GM19468 (cell line): ENCODE measurements around the gene ADAMTS17.
"Not testable (repeated sequence)": the region's sequence is repeated elsewhere in the genome, so short reads cannot be mapped to it uniquely, and the experiment has no call there.

Source experiments
- ATAC-seq: cut with Tn5 transposase; IDR thresholded peaks from one replicate; pipeline ENCODE4 v1.9.1; 2021; ENCODE audit warnings: mild to moderate bottlenecking, moderate library complexity, moderate number of reproducible peaks; ENCODE audit not compliant: unreplicated experiment; ENCODE audit errors: extremely low read depth

Gene ADAMTS17

DNA sequence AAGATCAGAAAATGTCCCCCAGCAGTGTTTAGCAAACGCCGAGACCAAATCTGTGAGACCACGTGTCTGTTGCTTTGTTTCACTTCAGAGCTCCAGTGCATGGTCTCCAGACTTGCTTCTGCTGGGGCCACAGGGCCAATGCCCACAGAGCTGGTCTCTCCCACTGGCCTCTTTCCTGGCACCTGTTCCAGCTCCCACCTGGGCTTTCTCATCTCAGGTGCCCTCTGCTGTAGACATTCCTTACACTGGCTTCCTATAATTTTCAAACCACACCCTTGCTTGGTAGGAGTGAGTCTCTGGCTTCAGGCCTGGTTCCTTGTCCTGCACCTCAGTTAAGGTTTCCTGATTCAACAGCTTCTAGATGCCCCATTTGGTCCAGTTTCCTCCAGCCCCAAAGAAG is 243.1 kb downstream of the ADAMTS17 start:
- ATAC-seq: no peak

DNA sequence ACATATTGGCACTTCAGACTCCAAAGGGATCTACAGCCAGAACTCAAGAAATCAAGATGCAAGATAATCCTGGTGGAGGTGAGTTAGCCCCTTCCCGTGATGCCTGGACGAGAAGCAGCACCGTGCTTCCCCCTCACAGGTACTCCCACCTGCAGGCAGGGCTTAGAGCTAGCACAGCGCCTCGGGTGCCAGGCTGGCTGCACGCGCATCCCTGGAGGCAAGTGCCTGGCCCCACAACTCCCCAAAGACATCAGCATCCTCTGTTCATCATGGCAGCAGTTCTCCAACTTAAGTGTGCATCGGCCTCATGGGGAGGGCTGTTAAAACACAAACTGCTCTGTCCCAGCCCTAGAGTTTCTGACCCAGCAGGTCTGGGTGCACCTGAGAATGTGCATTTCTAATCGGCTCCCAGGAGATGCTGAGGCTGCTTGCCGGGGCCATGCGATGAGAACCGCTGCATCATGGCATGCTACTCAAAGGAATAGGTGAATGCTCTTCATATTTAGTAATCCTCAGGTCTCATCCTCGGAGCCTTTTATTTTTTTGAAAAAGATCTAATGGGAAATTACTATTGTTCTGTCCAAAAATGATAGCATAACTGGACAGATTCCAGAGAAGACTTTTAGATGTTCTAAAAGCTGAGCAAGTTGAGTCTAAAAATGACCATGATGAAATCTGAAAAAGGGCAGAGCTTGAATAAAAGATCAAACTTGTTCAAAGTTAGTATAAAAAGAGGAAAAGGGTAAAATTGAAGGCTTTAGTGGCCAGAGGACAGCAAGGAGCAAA is 244.2 kb downstream of the ADAMTS17 start:
- ATAC-seq: no peak

DNA sequence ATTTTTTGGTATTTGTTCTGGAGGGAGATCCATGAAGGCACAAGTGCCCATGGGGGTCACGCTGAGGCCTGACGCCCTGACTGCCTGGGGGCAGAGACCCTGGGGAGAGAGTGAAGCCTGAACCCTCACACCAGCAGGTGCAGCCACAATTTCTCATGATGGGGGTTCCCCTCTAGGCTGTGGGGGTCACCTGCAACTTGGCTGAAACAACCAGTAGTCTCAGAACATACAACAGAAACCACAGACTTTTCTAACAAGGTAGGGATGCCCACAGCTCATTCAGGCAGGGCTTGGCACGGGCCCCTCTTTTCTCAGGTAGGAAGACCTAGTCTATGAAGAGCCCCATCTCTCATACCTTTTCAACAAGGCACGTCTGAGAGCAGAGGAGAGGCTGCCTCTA is 245.1 kb downstream of the ADAMTS17 start:
- ATAC-seq: no peak

DNA sequence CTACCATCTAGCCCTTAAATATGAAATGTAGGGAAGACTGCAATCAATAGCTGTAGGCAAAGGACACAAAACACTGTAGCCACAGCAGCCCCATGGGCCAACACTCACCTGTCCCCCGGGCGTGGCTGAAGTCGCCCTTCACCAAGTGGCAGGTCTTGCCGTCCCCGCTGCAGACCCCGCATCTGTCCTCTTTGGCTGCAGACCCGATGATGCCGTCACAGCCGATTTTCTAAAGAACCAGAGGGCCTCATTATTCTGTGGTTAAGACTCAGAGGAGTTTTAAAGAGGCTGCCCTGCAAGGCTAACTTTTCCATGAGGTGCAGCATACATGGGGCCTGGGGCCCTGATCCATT is 245.6 kb downstream of the ADAMTS17 start:
- ATAC-seq: no peak

DNA sequence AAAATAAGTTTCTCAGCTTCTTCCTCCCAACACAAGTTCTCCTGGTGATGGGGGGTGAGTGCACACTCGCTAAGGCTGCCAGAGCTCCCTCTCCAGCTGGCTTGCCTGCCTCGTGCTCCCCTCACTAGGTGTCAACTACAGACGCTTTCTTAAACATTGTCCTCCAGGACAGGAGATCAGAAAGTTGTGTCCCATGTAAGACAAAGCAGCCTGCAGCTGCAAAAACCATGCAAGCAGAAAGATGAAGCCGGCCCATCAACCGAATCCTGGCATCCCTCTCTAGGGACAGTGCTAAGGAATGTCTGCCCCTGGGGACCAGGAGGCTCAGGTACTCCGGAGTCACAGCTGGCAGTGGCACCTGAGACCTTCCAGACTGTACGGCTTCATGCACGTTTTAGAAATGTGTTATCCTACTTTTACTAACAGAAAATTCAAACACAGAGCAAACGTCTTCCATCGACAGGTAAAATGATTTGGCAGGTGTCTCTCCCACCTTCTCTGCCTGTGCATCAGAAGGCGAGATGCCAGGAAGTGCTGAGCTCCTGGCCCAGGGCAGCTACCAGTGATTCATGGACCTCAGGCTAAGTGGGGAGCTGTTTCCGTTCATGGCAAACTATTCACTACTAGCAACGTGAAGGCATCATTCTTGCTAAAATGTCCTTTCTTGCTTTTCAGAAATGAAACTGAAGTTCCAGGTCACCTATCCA is 246.1 kb downstream of the ADAMTS17 start:
- no peak for ATAC-seq

DNA sequence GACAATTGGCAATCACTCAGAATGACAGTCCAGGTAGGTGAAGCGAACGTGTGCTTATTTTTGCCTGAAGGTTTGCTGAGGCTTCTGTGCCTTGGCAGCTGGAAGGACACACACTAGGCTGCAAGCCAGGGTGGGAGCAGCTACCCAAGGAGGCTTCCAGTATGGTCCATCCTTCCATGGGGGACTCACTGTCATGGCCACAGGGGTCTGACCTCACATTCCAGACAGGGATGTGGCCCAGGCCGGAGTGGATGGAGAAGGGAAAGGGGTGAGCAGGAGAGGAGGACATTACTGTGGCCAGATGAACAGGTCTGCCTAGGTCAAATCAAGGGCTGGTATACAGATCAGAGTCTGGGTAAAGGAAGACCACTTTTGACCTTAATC is 247.7 kb downstream of the ADAMTS17 start:
- no peak for ATAC-seq

DNA sequence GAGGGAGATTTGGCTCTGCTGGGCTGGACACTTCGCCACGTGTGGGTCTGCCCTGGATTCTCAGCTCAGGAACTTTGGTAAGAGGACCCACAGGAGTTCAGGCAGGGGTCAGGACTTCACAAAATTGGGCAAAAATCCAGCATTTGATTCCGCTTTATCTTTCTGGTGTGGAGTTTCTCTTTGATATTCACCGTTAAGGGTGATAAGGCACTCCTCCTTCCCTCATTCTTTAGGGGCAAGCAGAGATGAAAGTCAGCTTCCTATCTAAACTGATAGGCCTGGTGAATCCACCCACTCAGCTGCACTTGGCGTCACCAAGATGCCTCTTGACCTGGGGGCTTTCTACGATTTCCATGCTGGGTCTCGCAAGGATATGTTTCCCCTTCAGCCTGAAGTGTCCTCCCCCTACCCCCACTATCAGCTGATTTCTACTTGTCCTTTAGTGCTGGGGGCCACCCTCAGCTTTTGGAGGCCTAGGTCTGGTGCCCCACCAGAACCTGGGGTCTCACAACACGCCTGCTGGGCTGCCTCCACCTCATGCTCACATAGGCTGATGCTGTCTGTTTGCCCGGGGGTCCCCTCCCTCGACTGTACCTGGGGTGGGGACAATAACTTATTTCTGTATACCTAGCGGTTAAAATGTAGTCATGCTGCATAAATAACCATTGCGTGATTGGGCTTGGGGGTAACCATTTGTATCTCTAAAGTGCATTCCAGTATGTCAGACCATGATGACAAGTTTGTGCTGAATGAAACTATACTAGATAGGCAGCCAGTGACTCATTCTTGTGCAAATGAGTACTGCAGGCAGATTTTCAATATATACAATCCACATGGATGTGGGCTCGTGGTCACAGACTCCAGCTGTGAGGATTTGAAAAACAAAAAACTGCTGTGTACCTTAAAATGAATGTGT is 248.3 kb downstream of the ADAMTS17 start:
- no peak for ATAC-seq

DNA sequence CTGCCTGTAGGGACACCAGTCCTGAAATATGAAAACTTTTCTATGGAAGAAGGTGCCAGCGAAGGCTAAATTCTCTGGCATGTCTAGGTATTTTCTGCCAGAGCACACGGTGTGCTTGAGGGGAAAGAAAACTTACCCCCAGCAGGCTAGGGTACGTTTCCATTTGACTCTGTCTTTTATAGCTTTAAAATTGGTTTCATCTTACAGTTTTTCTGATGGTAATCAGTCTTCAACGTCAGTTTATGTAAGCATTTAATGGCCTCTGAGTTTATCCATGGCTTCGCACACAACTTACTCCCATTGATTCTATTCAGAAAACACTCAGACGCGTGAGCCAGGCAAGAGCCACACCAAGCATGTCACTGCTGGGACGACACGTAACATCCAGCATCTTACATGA is 249.7 kb downstream of the ADAMTS17 start:
- ATAC-seq: no peak

DNA sequence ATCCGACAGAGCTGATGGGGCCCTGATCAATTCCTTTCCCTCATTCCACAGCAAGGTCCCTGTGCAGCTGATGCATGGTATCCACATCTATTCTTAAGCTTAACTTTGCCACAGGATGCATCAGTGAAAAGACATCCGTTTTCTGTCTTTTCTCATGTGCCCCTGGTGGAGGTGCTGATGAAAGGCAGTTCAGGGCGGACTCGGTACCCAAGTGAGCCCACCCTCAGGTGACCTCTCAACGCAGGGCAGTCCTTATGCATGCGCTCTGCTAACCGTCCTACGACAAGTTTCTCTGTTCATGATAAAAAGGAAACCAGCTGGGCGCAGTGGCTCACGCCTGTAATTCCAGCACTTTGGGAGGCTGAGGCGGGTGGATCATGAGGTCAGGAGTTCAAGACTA is 251.4 kb downstream of the ADAMTS17 start:
- ATAC-seq: no peak

DNA sequence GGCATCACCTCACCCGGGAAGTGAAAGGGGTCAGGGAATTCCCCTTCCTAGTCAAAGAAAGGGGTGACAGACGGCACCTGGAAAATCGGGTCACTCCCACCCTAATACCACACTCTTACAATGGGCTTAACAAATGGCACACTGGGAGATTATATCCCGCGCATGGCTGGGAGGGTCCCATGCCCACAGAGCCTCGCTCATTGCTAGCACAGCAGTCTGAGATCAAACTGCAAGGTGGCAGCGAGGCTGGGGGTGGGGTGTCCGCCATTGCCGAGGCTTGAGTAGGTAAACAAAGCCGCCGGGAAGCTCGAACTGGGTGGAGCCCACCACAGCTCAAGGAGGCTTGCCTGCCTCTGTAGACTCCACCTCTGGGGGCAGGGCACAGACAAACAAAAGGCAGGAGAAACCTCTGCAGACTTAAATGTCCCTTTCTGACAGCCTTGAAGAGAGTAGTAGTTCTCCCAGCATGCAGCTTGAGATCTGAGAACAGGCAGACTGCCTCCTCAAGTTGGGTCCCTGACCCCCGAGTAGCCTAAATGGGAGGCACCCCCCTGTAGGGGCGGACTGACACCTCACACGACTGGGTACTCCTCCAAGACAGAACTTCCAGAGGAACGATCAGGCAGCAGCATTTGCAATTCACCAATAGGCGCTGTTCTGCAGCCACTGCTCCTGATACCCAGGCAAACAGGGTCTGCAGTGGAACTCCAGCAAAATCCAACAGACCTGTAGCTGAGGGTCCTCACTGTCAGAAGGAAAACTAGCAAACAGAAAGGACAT is 257.5 kb downstream of the ADAMTS17 start:
- ATAC-seq: not testable (repeated sequence)

DNA sequence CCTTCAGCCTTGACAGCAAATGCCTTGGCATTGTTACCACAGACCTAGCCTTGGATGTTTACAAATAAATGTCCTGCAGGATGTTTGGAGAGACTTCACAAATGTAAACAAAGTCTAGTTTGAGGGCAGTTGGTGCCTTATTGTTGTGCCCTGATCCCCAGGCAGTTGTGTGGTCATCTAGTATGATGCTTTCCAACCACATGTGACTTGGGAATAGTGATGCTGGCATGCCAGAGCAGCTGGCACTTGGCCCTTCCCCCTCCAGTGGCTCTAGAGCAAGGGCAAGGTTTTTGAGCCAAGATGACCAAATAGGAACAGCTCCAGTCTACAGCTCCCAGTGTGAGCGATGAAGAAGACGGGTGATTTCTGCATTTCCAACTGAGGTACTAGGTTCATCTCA is 258.2 kb downstream of the ADAMTS17 start:
- no peak for ATAC-seq

DNA sequence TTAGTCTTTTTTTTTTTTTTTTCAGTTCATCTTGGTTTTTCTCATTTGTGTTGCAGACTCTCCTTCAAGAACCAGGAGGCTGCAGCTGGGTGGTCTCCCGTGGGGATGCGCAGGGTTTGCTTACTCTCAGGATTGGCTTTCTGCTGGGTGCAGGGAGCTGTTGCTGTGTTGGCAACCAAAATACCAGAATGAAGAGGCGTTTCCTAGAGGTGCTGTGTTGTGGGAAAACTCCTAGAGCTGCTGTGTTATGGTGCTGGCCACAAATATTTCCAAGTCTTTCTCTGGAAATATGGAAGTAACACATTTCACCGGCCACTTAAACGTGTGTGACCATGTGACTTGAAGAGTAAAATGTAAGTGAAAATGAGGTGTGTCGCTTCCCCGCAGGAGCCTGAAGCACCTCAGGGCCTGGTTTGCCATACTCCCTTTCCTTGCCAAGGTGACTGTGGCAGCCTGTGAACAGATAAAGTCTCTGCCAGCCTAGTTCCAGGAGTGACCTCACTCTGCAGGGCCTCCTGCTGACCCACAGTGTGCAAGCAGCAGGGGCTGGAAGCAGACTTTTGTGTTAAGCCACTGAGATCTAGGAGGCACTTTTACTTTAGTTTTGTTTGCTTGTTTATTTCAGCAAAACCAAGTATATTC is 258.9 kb downstream of the ADAMTS17 start:
- no peak for ATAC-seq

DNA sequence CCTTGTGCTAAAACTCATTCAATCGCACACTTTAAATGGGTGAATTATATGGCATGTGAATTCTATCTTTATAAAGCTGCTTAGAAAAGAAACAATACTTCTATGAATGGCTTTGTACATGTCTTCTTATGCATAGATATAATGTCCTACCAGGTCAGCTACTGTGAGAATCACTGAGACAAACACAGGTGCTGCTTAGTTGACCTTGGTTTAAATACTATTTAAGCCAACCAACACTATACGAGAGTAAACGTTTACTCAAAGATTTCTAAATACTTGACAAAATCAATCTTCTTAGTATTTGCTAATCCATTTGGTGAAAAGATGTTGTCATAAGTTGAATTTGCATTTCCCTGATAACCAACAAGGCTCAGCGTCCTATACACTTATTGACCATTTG is 260.3 kb downstream of the ADAMTS17 start:
- ATAC-seq: no peak

DNA sequence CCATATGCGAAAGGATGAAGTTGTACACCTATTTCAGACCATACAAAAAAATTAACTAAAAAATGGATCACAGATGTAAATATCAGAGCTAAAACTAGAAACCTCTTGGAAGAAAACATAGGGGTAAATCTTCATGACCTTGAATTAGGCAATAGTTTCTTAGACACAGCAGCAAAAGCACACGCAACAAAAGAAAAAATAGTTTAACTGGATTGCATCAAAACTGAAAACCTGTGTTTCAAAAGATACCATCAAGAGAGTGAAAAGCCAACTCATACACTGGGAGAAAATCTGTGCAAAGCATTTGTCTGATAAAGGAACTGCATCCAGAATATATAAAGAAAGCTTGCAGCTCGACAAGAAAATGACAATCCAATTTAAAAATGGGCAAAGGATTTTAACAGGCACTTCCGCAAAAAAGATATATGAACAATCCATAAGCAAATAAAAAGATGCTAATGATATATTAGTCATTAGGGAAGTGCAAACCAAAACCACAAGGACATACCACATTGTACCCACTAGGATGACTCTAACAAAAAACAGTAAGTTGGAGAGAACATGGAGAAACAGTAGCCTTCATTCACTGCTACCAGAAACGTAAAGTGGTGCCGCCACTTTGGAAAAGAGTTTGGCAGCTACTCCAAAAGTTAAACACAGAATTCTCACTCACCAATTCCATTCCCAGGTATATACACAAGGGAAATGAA is 263.1 kb downstream of the ADAMTS17 start:
- ATAC-seq: no peak

DNA sequence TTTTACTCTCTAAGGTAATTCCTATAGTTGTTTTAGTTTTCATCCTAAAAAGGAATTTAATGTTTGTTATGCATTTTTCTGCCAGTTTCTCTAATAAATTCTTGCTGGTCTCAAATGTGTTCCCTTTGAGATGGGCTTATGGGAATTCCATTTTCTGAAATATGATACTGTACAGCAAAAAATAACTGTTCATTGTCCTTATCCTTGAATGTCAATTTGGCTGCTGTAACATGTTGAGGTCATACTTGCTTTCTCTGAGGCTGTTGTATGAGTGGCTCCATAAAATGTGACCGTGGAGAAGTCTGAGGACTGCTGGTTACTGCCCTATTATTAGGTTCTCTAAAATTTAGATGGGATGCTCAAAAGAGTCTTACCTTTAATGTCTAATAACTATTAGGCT is 266.5 kb downstream of the ADAMTS17 start:
- ATAC-seq: no peak

DNA sequence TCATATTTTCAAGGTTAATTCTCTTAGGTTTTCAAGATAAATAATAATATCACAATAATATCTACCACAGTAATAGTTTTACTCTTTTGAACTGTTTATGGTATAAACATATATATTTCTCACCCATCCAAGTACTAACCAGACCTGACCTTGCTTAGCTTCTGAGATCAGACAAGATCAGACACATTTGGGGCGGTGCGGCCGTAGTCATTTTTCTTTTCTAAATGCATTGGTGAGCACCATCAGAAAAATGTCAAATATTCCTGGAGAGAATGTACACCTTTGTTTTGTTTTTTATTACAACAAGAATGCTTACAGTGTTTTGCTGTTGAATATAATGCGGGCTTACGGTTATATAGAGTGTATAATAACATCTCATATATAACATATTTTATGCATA is 267.8 kb downstream of the ADAMTS17 start:
- ATAC-seq: no peak

DNA sequence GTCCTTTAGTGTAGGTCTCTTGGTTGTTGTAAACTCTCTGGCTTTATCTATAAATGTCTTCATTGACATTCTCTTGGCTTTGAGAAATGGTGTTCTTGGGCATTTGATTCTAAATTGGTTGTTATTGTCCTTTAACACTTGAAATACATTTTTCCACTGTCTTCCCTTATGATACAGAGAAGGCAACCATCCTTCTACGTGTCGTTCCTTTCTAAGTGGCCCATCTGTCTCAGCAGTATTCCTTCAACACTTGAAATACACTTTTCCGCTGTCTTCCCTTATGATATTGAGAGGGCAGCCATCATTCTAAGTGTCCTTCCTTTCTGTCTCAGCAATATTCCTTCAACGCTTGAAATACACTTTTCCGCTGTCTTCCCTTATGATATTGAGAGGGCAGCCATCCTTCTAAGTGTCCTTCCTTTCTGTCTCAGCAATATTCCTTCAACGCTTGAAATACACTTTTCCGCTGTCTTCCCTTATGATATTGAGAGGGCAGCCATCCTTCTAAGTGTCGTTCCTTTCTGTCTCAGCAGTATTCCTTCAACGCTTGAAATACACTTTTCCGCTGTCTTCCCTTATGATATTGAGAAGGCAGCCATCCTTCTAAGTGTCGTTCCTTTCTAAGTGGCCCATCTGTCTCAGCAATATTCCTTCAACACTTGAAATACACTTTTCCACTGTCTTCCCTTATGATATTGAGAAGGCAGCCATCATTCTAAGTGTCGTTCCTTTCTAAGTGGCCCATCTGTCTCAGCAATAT is 275.1 kb downstream of the ADAMTS17 start:
- not testable (repeated sequence) for ATAC-seq

DNA sequence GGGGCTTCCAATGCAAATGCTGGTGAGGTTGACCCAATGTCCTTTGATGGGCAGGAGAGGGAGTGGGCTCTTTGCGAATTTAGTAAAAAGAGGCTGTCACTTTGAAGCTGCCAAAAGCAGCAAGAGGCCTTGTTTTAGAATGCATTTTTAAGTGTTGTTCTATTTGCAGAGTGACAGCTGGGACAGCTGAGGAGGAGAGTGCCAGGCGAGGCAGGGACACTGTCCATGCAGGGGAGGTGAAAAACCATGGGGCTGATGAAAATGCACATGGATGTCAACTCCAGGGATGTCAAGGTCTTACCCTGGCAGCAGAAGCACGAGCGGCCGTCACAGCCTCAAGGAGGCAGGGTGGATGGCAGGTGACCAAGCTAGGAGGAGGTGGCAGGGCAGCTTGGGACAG is 279.8 kb downstream of the ADAMTS17 start:
- no peak for ATAC-seq
